Fibroblast of lung (primary cell): ENCODE measurements around the gene HAUS2. TPM values are rescaled to one million over a fixed set of nuclear protein-coding genes. Genes with fewer than 3 reads are reported as not detected.
"Not testable (repeated sequence)": the region's sequence is repeated elsewhere in the genome, so short reads cannot be mapped to it uniquely, and the experiment has no call there.

Experiments used
- DNase-seq, 2 donors: peaks; one replicate each; pipeline versions ENCODE4 v3.0.0 to v3.0.0-alpha.2; 2010; ENCODE audit warnings: low read depth in 2 of 2
- H2AFZ ChIP-seq: 2 replicates; pipeline ENCODE4 v1.5.1; 2012; ENCODE audit warnings: low read length, control low read depth, inconsistent platforms
- H3K27ac ChIP-seq: 2 replicates; pipeline ENCODE4 v1.5.1; 2011; ENCODE audit warnings: low read length, control low read depth; ENCODE audit not compliant: insufficient read depth
- H3K27me3 ChIP-seq: 2 replicates; pipeline ENCODE4 v1.5.1; 2011; ENCODE audit warnings: mild to moderate bottlenecking, low read length; ENCODE audit not compliant: control insufficient read depth, insufficient read depth
- H3K36me3 ChIP-seq: 2 replicates; pipeline ENCODE4 v1.5.1; 2011; ENCODE audit warnings: low read length; ENCODE audit not compliant: control insufficient read depth, insufficient read depth
- H3K4me1 ChIP-seq: 2 replicates; pipeline ENCODE4 v1.5.1; 2011; ENCODE audit warnings: low read length; ENCODE audit not compliant: control insufficient read depth, insufficient read depth; ENCODE audit errors: extremely low read depth
- H3K4me2 ChIP-seq: 2 replicates; pipeline ENCODE4 v1.5.1; 2011; ENCODE audit warnings: low read length, control low read depth; ENCODE audit not compliant: insufficient read depth; ENCODE audit errors: extremely low read depth
- H3K4me3 ChIP-seq, 4 experiments: fragments of 200-600 bp in 1 of 4; sonication (generic) in 1 of 4; replicated peaks in 1 of 4; 2 replicates each; pipeline ENCODE4 v1.5.1; 2011 to 2016; ENCODE audit warnings: low read length in 4 of 4, low read depth in 3 of 4, mild to moderate bottlenecking in 3 of 4, control low read depth in 2 of 4, inconsistent platforms in 1 of 4, mixed read lengths in 1 of 4; ENCODE audit not compliant: insufficient read depth in 1 of 4; ENCODE audit errors: control extremely low read depth in 1 of 4
- H3K79me2 ChIP-seq: 2 replicates; pipeline ENCODE4 v1.5.1; 2012; ENCODE audit warnings: mild to moderate bottlenecking, low read length, inconsistent platforms; ENCODE audit not compliant: control insufficient read depth, insufficient read depth
- H3K9ac ChIP-seq: 2 replicates; pipeline ENCODE4 v1.5.1; 2011; ENCODE audit warnings: mild to moderate bottlenecking, low read length, control low read depth; ENCODE audit not compliant: insufficient read depth
- H3K9me3 ChIP-seq: 2 replicates; pipeline ENCODE4 v1.5.1; 2012; ENCODE audit warnings: low read depth, low read length; ENCODE audit not compliant: control insufficient read depth, insufficient read depth
- H4K20me1 ChIP-seq: 2 replicates; pipeline ENCODE4 v1.5.1; 2011; ENCODE audit warnings: low read length; ENCODE audit not compliant: control insufficient read depth, insufficient read depth; ENCODE audit errors: extremely low read depth
- CTCF ChIP-seq, 2 donors: IDR thresholded peaks in 1 of 2; conservative IDR thresholded peaks in 1 of 2; 1 replicate in 1 of 2; 2 replicates in 1 of 2; pipeline ENCODE4 v1.5.1; 2011 to 2012; ENCODE audit warnings: low read length in 2 of 2, control low read depth in 1 of 2, inconsistent platforms in 1 of 2, low read depth in 1 of 2, mild to moderate bottlenecking in 1 of 2
- EZH2 ChIP-seq: IDR thresholded peaks from 2 replicates; pipeline ENCODE4 v1.5.1; 2012; ENCODE audit warnings: low read length, control low read depth, mild to moderate bottlenecking; ENCODE audit errors: missing control alignments
- polyA plus RNA-seq, 2 donors: library from polyadenylated mRNA; depleted of rRNA in 1 of 2; stranded (reverse) in 1 of 2; unstranded in 1 of 2; fragments of >200 nt; gene quantifications; 2 replicates each; pipeline ENCODE4 v1.2.1, GENCODE V29; 2011 to 2012; ENCODE audit warnings: missing spikeins in 1 of 2
- total RNA-seq: library from RNA; depleted of rRNA; stranded (reverse); fragments of >200 nt; gene quantifications from 2 replicates; pipeline ENCODE4 v1.2.1, GENCODE V29; 2014

The HAUS2 gene
- total and polyA plus RNA-seq, 2 donors (not counting 1 experiment from before 2014, with no cell fraction given) = 25.3 to 26.2 TPM

GRCh38 chr15:42549741-42550392, 1.2 kb downstream of the HAUS2 start:
- TF ChIP-seq EZH2 = no peak
- no peak for TF ChIP-seq CTCF (conservative IDR thresholded peaks at IDR 0.05 in 1 of 2, IDR thresholded peaks at IDR 0.05 in 1 of 2; ENCODE audit: low read depth in 1 of 2, low read length in 2 of 2)
- Histone ChIP-seq H3K4me2 (peak overlapping the region; percentile 93), H3K4me3 (peak overlapping the region; percentile 54 to 99 (median 76)), H3K9ac (no peak overlapping the region), H3K79me2 (peaks cover 50% of the 10 kb centered on the region), H3K4me1 (peaks cover 4% of the 10 kb centered on the region), H3K36me3 (no peaks in the 10 kb centered on the region), H4K20me1 (no peaks in the 10 kb centered on the region), H2AFZ (no peak overlapping the region), H3K27me3 (no peaks in the 10 kb centered on the region), H3K9me3 (no peaks in the 10 kb centered on the region), H3K27ac (no peak overlapping the region)
- DNase-seq = no peak

- peaks cover 35% of the 10 kb centered on the region for H3K79me2 ChIP-seq
- no peak overlapping the region for H3K9ac ChIP-seq
- TF ChIP-seq CTCF (conservative IDR thresholded peaks at IDR 0.05 in 1 of 2, IDR thresholded peaks at IDR 0.05 in 1 of 2; ENCODE audit: low read depth in 1 of 2, low read length in 2 of 2) = no peak
- no peak for TF ChIP-seq EZH2
- no peak for DNase-seq
- no peak overlapping the region for H3K4me2 ChIP-seq
- H2AFZ ChIP-seq = no peak overlapping the region
- no peaks in the 10 kb centered on the region for H3K36me3 ChIP-seq
- H3K4me1 ChIP-seq = peaks cover 3% of the 10 kb centered on the region
- H3K27me3 ChIP-seq = no peaks in the 10 kb centered on the region
- no peaks in the 10 kb centered on the region for H4K20me1 ChIP-seq
- H3K4me3 ChIP-seq = no peak overlapping the region
- no peaks in the 10 kb centered on the region for H3K9me3 ChIP-seq
- H3K27ac ChIP-seq = no peak overlapping the region
These were observed 4.9 kb downstream of the HAUS2 start for GRCh38 chr15:42553554-42553953.

GRCh38 chr15:42556550-42557207, 8.0 kb downstream of the HAUS2 start:
- H4K20me1 ChIP-seq, H2AFZ ChIP-seq, H3K27ac ChIP-seq, H3K9ac ChIP-seq, DNase-seq, H3K4me2 ChIP-seq, H3K4me1 ChIP-seq, H3K27me3 ChIP-seq, H3K9me3 ChIP-seq, H3K36me3 ChIP-seq, H3K4me3 ChIP-seq: not testable (repeated sequence)
- H3K79me2 ChIP-seq = peaks cover 11% of the 10 kb centered on the region
